ENCODE results near the gene JPH3.

- TF ChIP-seq YY1 (IDR thresholded peaks at IDR 0.05; ENCODE audit: insufficient read depth, insufficient read length) (no peak), ZNF274 (IDR thresholded peaks at IDR 0.05; ENCODE audit: low read depth, low read length) (no peak)
Measured at GRCh38 chr16:87648698-87649487, 46.6 kb downstream of the JPH3 start.
